GM21576 (cell line): ENCODE measurements around the gene CTXN2.

Source experiments
- ATAC-seq: cut with Tn5 transposase; IDR thresholded peaks from one replicate; pipeline ENCODE4 v1.9.1; 2021; ENCODE audit warnings: mild to moderate bottlenecking, moderate library complexity; ENCODE audit not compliant: unreplicated experiment

The CTXN2 gene

GRCh38 chr15:48221885-48222284, 30.4 kb downstream of the CTXN2 start:
- no peak for ATAC-seq

GRCh38 chr15:48222627-48223026, 31.2 kb downstream of the CTXN2 start:
- no peak for ATAC-seq

GRCh38 chr15:48225771-48226170, 34.3 kb downstream of the CTXN2 start:
- ATAC-seq = no peak

- no peak for ATAC-seq
Measured at GRCh38 chr15:48230498-48230897, 39.0 kb downstream of the CTXN2 start.

- ATAC-seq = no peak
Measured at GRCh38 chr15:48233246-48233645, 41.8 kb downstream of the CTXN2 start.

- ATAC-seq = no peak
Measured at GRCh38 chr15:48239334-48239733, 47.9 kb downstream of the CTXN2 start.

- ATAC-seq = no peak
Measured at GRCh38 chr15:48242015-48242414, 50.5 kb downstream of the CTXN2 start.

GRCh38 chr15:48242535-48242934, 51.1 kb downstream of the CTXN2 start:
- ATAC-seq = no peak

- ATAC-seq = no peak
Measured at GRCh38 chr15:48244921-48245320, 53.5 kb downstream of the CTXN2 start.

- no peak for ATAC-seq
Measured at GRCh38 chr15:48248414-48248813, 56.9 kb downstream of the CTXN2 start.

GRCh38 chr15:48250640-48251076, 59.2 kb downstream of the CTXN2 start:
- ATAC-seq = no peak

GRCh38 chr15:48253172-48253571, 61.7 kb downstream of the CTXN2 start:
- no peak for ATAC-seq
